ENCODE measurements around the gene TMCO4. TPM values are rescaled to one million over a fixed set of nuclear protein-coding genes. Genes with fewer than 3 reads are reported as not detected.
"Not testable (repeated sequence)": the region's sequence is repeated elsewhere in the genome, so short reads cannot be mapped to it uniquely, and the experiment has no call there.

The TMCO4 gene
- total RNA-seq, 2 experiments from 2014 or later: 13.3 to 15.9 TPM

GRCh38 chr1:19635646-19636045, 164.1 kb downstream of the TMCO4 start:
- DNase-seq: no peak
- Mint-ChIP-seq H3K4me1 (no peaks in the 10 kb centered on the region), H3K27ac (no peak overlapping the region), H3K36me3 (ENCODE audit: low read depth) (no peaks in the 10 kb centered on the region), H3K9me3 (no peaks in the 10 kb centered on the region), H3K27me3 (peaks cover 2% of the 10 kb centered on the region), H3K4me3 (no peak overlapping the region)
- CTCF ChIA-PET: no interaction called here
- POLR2A ChIA-PET: no interaction called here

GRCh38 chr1:19635064-19635463, 164.7 kb downstream of the TMCO4 start:
- H3K27ac Mint-ChIP-seq, POLR2A ChIA-PET: not testable (repeated sequence)

GRCh38 chr1:19633106-19633505, 166.6 kb downstream of the TMCO4 start:
- Mint-ChIP-seq H3K27me3 (no peaks in the 10 kb centered on the region), H3K36me3 (ENCODE audit: low read depth) (peaks cover 2% of the 10 kb centered on the region), H3K27ac (no peak overlapping the region), H3K9me3 (no peaks in the 10 kb centered on the region), H3K4me1 (no peaks in the 10 kb centered on the region), H3K4me3 (no peak overlapping the region)
- no peak for DNase-seq
- POLR2A ChIA-PET: no interaction called here
- CTCF ChIA-PET: interaction anchor here (0.6 kb wide), 1 partner anchor 697 kb away, joined by 4 read pairs; no protein-coding TSS in a partner anchor

More at GRCh38 chr1:19635064-19635463, 164.7 kb downstream of the TMCO4 start:
- H3K4me1 Mint-ChIP-seq; DNase-seq; H3K36me3 Mint-ChIP-seq (ENCODE audit: low read depth); H3K27me3 Mint-ChIP-seq; CTCF ChIA-PET; H3K9me3 Mint-ChIP-seq; H3K4me3 Mint-ChIP-seq: not testable (repeated sequence)

Other genes starting within 250 kb of the TMCO4 start
- gene NBL1, start 155.6 kb downstream of the TMCO4 start, total RNA-seq: 10 to 100 TPM; 17.5 to 22.0 TPM
- under 1 TPM in 1 of 2 experiments, not detected in 1; 0.10 TPM for gene HTR6, start 135.0 kb downstream of the TMCO4 start, total RNA-seq
- not detected for gene RNF186, start 15.4 kb upstream of the TMCO4 start, total RNA-seq
- gene OTUD3, start 82.5 kb upstream of the TMCO4 start, total RNA-seq: 10 to 100 TPM; 10.2 to 11.2 TPM
- not detected for gene PLA2G2E, start 123.7 kb upstream of the TMCO4 start, total RNA-seq
- not detected for gene PLA2G2A, start 179.7 kb upstream of the TMCO4 start, total RNA-seq

Data from activated CD4-positive, alpha-beta T cell treated with anti-CD3 and anti-CD28 coated beads, Interleukin-2, amount 10 ng/mL, durations not matched to agents 7 days and 5 days (primary cell).